Activated CD4-positive, CD25-positive, alpha-beta regulatory T cell (primary cell): ENCODE measurements around the gene HPCAL1.
"Not testable (repeated sequence)": the region's sequence is repeated elsewhere in the genome, so short reads cannot be mapped to it uniquely, and the experiment has no call there.

Source experiments
- DNase-seq, 4 experiments: peaks; one replicate each; lab custom pipeline; 2025; lab: John Stamatoyannopoulos, UW

Gene HPCAL1

GRCh38 chr2:10302479-10303180, at the start of gene HPCAL1:
TSS of gene HPCAL1 (plus strand) at chr2:10302904. CDS start at chr2:10419758, 116,854 bp downstream.
- DNase-seq = peak; percentile 66 to 77 (median 73)

- DNase-seq = no peak
These were observed 48.9 kb upstream of the HPCAL1 start for GRCh38 chr2:10253596-10254372.

GRCh38 chr2:10254373-10255188, 48.1 kb upstream of the HPCAL1 start:
- DNase-seq = no peak

GRCh38 chr2:10255189-10256030, 47.3 kb upstream of the HPCAL1 start:
- DNase-seq = no peak

GRCh38 chr2:10256031-10256514, 46.6 kb upstream of the HPCAL1 start:
- DNase-seq = no peak

GRCh38 chr2:10256515-10257031, 46.1 kb upstream of the HPCAL1 start:
- DNase-seq = no peak

GRCh38 chr2:10257036-10257435, 45.7 kb upstream of the HPCAL1 start:
- DNase-seq = no peak

GRCh38 chr2:10257500-10258147, 45.1 kb upstream of the HPCAL1 start:
- DNase-seq = no peak

- no peak for DNase-seq
These were observed 44.4 kb upstream of the HPCAL1 start for GRCh38 chr2:10258326-10258725.

GRCh38 chr2:10258726-10259125, 44.0 kb upstream of the HPCAL1 start:
- no peak for DNase-seq

GRCh38 chr2:10260130-10260529, 42.6 kb upstream of the HPCAL1 start:
- DNase-seq = no peak

GRCh38 chr2:10263526-10263925, 39.2 kb upstream of the HPCAL1 start:
- not testable (repeated sequence) for DNase-seq

- DNase-seq = no peak
These were observed 38.0 kb upstream of the HPCAL1 start for GRCh38 chr2:10264506-10265328.

- DNase-seq = no peak
These were observed 37.2 kb upstream of the HPCAL1 start for GRCh38 chr2:10265329-10266132.

GRCh38 chr2:10266133-10266620, 36.5 kb upstream of the HPCAL1 start:
- DNase-seq = no peak

GRCh38 chr2:10267036-10267435, 35.7 kb upstream of the HPCAL1 start:
- no peak for DNase-seq

- no peak for DNase-seq
These were observed 34.9 kb upstream of the HPCAL1 start for GRCh38 chr2:10267551-10268465.

GRCh38 chr2:10269291-10269690, 33.4 kb upstream of the HPCAL1 start:
- DNase-seq = no peak
